ENCODE results near the gene FAM156A.

DNA sequence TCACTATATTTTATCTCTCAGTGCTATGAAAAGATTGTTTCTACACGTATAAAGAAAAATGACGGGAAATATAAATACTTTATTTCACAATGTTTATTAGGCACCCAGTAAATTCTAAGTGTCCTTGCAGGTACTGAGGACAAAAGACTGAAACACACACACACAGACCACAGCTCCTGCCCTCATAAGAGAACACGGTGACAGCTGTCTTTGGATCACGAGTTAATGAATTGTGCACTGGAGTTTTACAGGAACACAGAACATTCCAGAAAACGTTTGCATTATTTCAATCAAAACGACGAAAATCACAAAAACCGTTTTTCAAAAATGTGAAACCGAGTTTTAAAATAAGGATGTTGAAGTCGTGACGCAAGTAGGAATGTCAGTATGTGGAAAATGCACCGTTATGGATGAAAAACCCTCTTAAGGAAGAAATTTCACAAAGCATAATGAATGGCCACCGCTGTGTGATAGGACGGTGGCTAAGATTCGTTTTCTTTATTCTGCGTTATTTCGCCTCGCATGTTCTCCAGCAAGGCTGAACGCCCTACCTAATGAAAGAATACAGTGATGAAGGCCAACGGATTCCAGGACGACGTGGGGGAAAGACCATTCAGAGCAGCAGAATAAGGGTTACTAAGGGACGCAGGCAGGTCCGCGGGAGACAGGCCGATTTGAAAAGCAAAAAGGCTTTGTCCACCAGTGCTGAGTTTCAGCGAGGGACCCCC is 24.2 kb downstream of the FAM156A start:
- TF ChIP-seq EZH2 (IDR thresholded peaks at IDR 0.05; ENCODE audit: low read depth, unreplicated experiment) (no peak), EZH2phosphoT487 (IDR thresholded peaks at IDR 0.05; ENCODE audit: unreplicated experiment) (no peak), POLR2AphosphoS5 (IDR thresholded peaks at IDR 0.05; ENCODE audit: low read depth) (0 out of 2 replicates have a peak, but pooled peaks have one; percentile 7), CREB1 (CRISPR knock-in tag; IDR thresholded peaks at IDR 0.05; ENCODE audit: low read depth) (no peak)
- TF ChIP-seq, protein P1, sequence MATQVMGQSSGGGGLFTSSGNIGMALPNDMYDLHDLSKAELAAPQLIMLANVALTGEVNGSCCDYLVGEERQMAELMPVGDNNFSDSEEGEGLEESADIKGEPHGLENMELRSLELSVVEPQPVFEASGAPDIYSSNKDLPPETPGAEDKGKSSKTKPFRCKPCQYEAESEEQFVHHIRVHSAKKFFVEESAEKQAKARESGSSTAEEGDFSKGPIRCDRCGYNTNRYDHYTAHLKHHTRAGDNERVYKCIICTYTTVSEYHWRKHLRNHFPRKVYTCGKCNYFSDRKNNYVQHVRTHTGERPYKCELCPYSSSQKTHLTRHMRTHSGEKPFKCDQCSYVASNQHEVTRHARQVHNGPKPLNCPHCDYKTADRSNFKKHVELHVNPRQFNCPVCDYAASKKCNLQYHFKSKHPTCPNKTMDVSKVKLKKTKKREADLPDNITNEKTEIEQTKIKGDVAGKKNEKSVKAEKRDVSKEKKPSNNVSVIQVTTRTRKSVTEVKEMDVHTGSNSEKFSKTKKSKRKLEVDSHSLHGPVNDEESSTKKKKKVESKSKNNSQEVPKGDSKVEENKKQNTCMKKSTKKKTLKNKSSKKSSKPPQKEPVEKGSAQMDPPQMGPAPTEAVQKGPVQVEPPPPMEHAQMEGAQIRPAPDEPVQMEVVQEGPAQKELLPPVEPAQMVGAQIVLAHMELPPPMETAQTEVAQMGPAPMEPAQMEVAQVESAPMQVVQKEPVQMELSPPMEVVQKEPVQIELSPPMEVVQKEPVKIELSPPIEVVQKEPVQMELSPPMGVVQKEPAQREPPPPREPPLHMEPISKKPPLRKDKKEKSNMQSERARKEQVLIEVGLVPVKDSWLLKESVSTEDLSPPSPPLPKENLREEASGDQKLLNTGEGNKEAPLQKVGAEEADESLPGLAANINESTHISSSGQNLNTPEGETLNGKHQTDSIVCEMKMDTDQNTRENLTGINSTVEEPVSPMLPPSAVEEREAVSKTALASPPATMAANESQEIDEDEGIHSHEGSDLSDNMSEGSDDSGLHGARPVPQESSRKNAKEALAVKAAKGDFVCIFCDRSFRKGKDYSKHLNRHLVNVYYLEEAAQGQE (IDR thresholded peaks at IDR 0.05; ENCODE audit: unreplicated experiment) = no peak
- TF ChIP-seq, protein P2, sequence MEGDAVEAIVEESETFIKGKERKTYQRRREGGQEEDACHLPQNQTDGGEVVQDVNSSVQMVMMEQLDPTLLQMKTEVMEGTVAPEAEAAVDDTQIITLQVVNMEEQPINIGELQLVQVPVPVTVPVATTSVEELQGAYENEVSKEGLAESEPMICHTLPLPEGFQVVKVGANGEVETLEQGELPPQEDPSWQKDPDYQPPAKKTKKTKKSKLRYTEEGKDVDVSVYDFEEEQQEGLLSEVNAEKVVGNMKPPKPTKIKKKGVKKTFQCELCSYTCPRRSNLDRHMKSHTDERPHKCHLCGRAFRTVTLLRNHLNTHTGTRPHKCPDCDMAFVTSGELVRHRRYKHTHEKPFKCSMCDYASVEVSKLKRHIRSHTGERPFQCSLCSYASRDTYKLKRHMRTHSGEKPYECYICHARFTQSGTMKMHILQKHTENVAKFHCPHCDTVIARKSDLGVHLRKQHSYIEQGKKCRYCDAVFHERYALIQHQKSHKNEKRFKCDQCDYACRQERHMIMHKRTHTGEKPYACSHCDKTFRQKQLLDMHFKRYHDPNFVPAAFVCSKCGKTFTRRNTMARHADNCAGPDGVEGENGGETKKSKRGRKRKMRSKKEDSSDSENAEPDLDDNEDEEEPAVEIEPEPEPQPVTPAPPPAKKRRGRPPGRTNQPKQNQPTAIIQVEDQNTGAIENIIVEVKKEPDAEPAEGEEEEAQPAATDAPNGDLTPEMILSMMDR (conservative IDR thresholded peaks at IDR 0.05; ENCODE audit: low read depth in 2 of 2) = no peak

Measured in GM23338 (cell line).